Progenitor cell of endocrine pancreas (in vitro differentiated cells): ENCODE measurements around the gene GFAP. TPM values are rescaled to one million over a fixed set of nuclear protein-coding genes. Genes with fewer than 3 reads are reported as not detected.
A peak's percentile ranks its signal among the peaks of the same experiment; 100 is the strongest.

Source experiments
- DNase-seq: peaks from one replicate; pipeline ENCODE4 v3.0.0; 2021; ENCODE audit warnings: low spot score; ENCODE audit not compliant: unreplicated experiment
- H3K27ac Mint-ChIP-seq: 2 replicates; pipeline ENCODE4 v1.8.0; 2021; ENCODE audit warnings: mild to moderate bottlenecking, moderate library complexity, mixed read lengths
- H3K27me3 Mint-ChIP-seq: 2 replicates; pipeline ENCODE4 v1.8.0; 2021; ENCODE audit warnings: mixed read lengths
- H3K36me3 Mint-ChIP-seq: 2 replicates; pipeline ENCODE4 v1.8.0; 2022; ENCODE audit warnings: mixed read lengths; ENCODE audit not compliant: insufficient read depth
- H3K4me1 Mint-ChIP-seq: 2 replicates; pipeline ENCODE4 v1.8.0; 2021; ENCODE audit warnings: low read depth, mixed read lengths
- H3K4me3 Mint-ChIP-seq: 2 replicates; pipeline ENCODE4 v1.8.0; 2021; ENCODE audit warnings: low read depth, mild to moderate bottlenecking, moderate library complexity, mixed read lengths
- H3K9me3 Mint-ChIP-seq: 2 replicates; pipeline ENCODE4 v1.8.0; 2021; ENCODE audit warnings: low read depth, mixed read lengths
- total RNA-seq: library from RNA; stranded (reverse); gene quantifications from 2 replicates; pipeline ENCODE4 v1.2.1, GENCODE V29; 2021
- TF ChIP-seq, protein P1 (sequence below): fragments of 200-600 bp; sonication (generic); IDR thresholded peaks from one replicate; pipeline ENCODE4 v1.5.0; 2021; ENCODE audit warnings: antibody characterized with exemption, mild to moderate bottlenecking; ENCODE audit not compliant: unreplicated experiment

The GFAP gene
- total RNA-seq, 1 donor from 2014 or later = not detected

DNA sequence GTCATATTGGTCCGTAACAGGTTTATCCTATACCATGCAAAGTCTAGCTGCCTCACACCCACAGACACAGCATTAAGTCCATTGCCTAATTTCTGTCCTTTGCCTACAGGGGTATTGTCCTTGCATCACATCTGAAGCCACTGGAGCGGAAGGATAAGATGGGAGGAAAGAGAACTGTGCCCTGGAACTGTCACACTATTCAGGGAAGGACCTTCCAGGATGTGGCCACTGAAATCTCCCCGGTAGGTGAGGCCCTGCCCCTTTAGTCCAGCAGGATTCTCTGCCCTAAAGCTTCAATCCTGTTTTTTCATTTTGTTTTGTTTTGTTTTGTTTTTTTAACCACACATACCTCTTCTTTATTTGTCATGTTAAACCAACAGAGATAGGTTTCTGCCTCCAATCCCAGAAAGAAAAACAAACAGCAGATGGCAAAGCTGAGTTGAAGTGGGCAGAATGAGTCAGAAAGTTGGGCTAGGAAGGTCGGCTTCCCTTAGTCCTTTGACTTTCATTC, 13.8 kb downstream of the GFAP start:
- TF ChIP-seq, protein P1, sequence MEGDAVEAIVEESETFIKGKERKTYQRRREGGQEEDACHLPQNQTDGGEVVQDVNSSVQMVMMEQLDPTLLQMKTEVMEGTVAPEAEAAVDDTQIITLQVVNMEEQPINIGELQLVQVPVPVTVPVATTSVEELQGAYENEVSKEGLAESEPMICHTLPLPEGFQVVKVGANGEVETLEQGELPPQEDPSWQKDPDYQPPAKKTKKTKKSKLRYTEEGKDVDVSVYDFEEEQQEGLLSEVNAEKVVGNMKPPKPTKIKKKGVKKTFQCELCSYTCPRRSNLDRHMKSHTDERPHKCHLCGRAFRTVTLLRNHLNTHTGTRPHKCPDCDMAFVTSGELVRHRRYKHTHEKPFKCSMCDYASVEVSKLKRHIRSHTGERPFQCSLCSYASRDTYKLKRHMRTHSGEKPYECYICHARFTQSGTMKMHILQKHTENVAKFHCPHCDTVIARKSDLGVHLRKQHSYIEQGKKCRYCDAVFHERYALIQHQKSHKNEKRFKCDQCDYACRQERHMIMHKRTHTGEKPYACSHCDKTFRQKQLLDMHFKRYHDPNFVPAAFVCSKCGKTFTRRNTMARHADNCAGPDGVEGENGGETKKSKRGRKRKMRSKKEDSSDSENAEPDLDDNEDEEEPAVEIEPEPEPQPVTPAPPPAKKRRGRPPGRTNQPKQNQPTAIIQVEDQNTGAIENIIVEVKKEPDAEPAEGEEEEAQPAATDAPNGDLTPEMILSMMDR = no peak
- DNase-seq = no peak
- no peak overlapping the region for H3K4me3 Mint-ChIP-seq
- H3K9me3 Mint-ChIP-seq = no peaks in the 10 kb centered on the region
- H3K36me3 Mint-ChIP-seq = no peaks in the 10 kb centered on the region
- H3K27me3 Mint-ChIP-seq = peaks cover 4% of the 10 kb centered on the region
- H3K27ac Mint-ChIP-seq = no peak overlapping the region
- peaks cover 14% of the 10 kb centered on the region for H3K4me1 Mint-ChIP-seq

DNA sequence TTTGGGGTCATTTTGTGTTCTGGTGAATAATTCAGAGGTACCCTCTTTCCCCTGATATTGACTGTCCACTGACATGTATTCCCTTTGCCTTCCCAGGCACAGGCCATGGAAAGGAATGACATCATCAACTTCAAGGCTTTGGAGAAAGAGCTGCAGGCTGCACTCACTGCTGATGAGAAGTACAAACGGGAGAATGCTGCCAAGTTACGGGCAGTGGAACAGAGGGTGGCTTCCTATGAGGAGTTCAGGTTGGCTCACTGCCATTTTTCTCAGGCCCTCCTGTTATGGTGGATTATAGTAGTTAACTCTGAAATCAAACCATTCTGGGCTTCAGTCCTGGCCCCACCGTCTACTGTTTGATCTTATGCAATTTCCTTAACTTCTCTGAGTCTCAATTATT, 14.4 kb downstream of the GFAP start:
- H3K36me3 Mint-ChIP-seq = no peaks in the 10 kb centered on the region
- peak overlapping the region; percentile 88 for H3K4me3 Mint-ChIP-seq
- DNase-seq = no peak
- no peaks in the 10 kb centered on the region for H3K9me3 Mint-ChIP-seq
- H3K27ac Mint-ChIP-seq = no peak overlapping the region
- TF ChIP-seq, protein P1 = no peak
- no peaks in the 10 kb centered on the region for H3K27me3 Mint-ChIP-seq
- H3K4me1 Mint-ChIP-seq = peaks cover 14% of the 10 kb centered on the region

DNA sequence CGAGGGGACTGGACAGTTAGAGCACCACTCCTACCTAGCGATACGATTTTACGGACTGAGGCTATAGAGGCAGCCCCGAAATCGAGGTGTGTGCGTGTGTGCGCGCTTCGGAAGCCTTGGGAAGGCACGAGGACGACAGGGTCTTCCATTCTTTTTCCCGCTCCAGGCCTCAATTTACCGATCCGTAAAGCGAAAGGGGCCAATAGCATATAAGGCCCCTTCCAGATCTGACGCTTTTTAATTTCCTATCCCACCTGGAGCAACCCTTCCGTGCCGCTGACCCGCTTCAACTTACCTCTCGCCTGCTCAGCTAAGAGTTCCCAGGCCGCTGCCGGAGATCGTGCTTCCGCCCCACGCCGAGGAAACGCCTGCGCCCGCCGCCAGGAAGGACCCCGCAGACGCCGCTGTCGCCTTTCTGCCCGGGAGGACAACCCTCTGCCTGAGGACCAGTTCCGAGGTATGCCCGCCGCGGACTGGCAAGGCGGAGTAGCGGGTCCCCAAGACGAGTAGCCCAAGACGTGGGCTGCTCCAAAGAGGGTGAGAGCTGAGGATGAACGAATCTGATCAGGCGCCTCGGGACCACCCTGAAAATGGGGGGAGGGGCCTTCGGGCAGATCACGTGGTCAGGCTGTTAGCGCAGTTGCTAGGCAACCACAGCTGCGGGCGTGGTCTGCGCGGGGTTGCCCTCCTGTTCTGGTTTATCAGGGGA, 16.1 kb downstream of the GFAP start, which contains the start of gene EFTUD2:
Gene EFTUD2 (minus strand): TSS at position 372 of the 709 bp plus-strand sequence. CDS start 4,924 bp downstream, outside the sequence.
- H3K27ac Mint-ChIP-seq = peak within 1 kb of the TSS; percentile 100
- peaks cover 14% of the 10 kb centered on the region for H3K4me1 Mint-ChIP-seq
- H3K36me3 Mint-ChIP-seq = peaks cover 1% of the 10 kb centered on the region
- H3K9me3 Mint-ChIP-seq = no peaks in the 10 kb centered on the region
- H3K27me3 Mint-ChIP-seq = no peaks in the 10 kb centered on the region
- peak; percentile 82 for DNase-seq
- TF ChIP-seq, protein P1 = no peak
- peak within 1 kb of the TSS; percentile 88 for H3K4me3 Mint-ChIP-seq

DNA sequence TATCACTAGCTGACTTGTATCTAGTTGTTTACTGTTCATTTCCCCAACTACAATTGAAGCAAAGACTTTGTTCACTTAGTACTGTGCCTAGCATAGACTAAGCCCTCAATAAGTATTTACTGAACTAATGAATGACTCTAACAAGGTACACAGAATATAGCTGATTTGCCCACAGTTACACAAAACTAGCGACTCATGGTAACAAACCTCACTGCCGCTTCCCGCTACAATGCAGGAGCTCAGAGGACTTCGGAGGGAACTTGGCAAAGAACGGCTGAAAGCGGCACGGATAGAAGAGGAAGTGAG, 16.6 kb downstream of the GFAP start:
- DNase-seq = no peak
- peak overlapping the region; percentile 100 for H3K27ac Mint-ChIP-seq
- TF ChIP-seq, protein P1 = no peak
- peaks cover 1% of the 10 kb centered on the region for H3K36me3 Mint-ChIP-seq
- H3K4me3 Mint-ChIP-seq = peak overlapping the region; percentile 88
- no peaks in the 10 kb centered on the region for H3K9me3 Mint-ChIP-seq
- H3K4me1 Mint-ChIP-seq = peaks cover 14% of the 10 kb centered on the region
- H3K27me3 Mint-ChIP-seq = no peaks in the 10 kb centered on the region

DNA sequence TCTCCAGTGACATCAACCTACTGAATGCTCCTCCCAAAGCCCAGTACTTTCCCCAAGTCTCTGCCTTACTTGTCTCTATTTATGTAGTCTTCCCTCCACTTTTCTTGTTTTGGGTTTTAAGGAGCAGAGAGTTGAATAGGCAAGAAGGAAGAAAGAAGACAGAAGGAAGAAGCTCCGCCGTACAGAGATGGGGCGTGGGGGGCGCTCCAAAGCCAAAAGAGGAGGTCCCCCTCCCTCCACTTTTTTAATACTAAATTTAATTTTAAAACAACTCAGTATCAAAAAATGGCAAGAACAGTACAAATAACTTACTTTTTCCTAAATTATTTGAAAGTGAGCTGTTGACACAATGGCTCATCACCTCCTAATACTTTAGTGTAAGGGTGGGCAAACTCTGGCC, 20.7 kb downstream of the GFAP start:
- Mint-ChIP-seq H3K36me3 (peaks cover 8% of the 10 kb centered on the region), H3K4me3 (no peak overlapping the region), H3K27ac (no peak overlapping the region), H3K27me3 (no peaks in the 10 kb centered on the region), H3K9me3 (no peaks in the 10 kb centered on the region), H3K4me1 (peaks cover 10% of the 10 kb centered on the region)
- TF ChIP-seq, protein P1 = no peak
- no peak for DNase-seq
